ENCODE results near the gene LGALS12. TPM values are rescaled to one million over a fixed set of nuclear protein-coding genes. Genes with fewer than 3 reads are reported as not detected.
A peak's percentile ranks its signal among the peaks of the same experiment; 100 is the strongest.

LGALS12 gene
- total RNA-seq, 2 donors from 2014 or later: 0.78 to 11.2 TPM

GRCh38 chr11:63476618-63477017 is 29.3 kb upstream of the LGALS12 start:
- no peak for DNase-seq
- H3K4me3 ChIP-seq: no peak overlapping the region
- intact Hi-C loops (cut with DNase I): loop anchor here (10.0 kb wide), 1 partner anchor 158 kb away; no protein-coding TSS in a partner anchor

GRCh38 chr11:63478896-63479295 is 27.0 kb upstream of the LGALS12 start:
- TF ChIP-seq POLR2A (IDR thresholded peaks at IDR 0.05) (no peak), CTCF (IDR thresholded peaks at IDR 0.05) (peak; percentile 80 to 97 (median 96))
- WGBS, 2 donors: 8 to 13% methylated on average over 5 of the region's 5 CpGs
- intact Hi-C loops (cut with DNase I): loop anchor here (10.0 kb wide), 1 partner anchor 156 kb away; no protein-coding TSS in a partner anchor
- Histone ChIP-seq H3K36me3 (replicated peaks in 1 of 2; ENCODE audit: insufficient read depth in 1 of 2, low read depth in 2 of 2) (no peaks in the 10 kb centered on the region), H3K4me3 (no peak overlapping the region), H3K9me3 (no peaks in the 10 kb centered on the region), H3K4me1 (peaks cover 24% of the 10 kb centered on the region), H3K27ac (no peak overlapping the region), H3K27me3 (no peaks in the 10 kb centered on the region)
- DNase-seq (peak; percentile 60 to 72 (median 64)), ATAC-seq (peak; percentile 88)

More at GRCh38 chr11:63476618-63477017, 29.3 kb upstream of the LGALS12 start:
- no peak for ATAC-seq
- Histone ChIP-seq H3K4me1 (peaks cover 24% of the 10 kb centered on the region), H3K36me3 (replicated peaks in 1 of 2; ENCODE audit: insufficient read depth in 1 of 2, low read depth in 2 of 2) (no peaks in the 10 kb centered on the region), H3K27me3 (no peaks in the 10 kb centered on the region), H3K27ac (no peak overlapping the region), H3K9me3 (no peaks in the 10 kb centered on the region)
- no peak for TF ChIP-seq POLR2A (IDR thresholded peaks at IDR 0.05)
- TF ChIP-seq CTCF (IDR thresholded peaks at IDR 0.05): no peak

- Histone ChIP-seq H3K27ac (no peak overlapping the region), H3K36me3 (replicated peaks in 1 of 2; ENCODE audit: insufficient read depth in 1 of 2, low read depth in 2 of 2) (no peaks in the 10 kb centered on the region), H3K9me3 (no peaks in the 10 kb centered on the region), H3K4me3 (no peak overlapping the region), H3K4me1 (peaks cover 24% of the 10 kb centered on the region), H3K27me3 (no peaks in the 10 kb centered on the region)
- TF ChIP-seq POLR2A (IDR thresholded peaks at IDR 0.05) (no peak), CTCF (IDR thresholded peaks at IDR 0.05) (no peak)
- DNase-seq (no peak), ATAC-seq (no peak)
- WGBS, 2 donors: 68 to 82% methylated on average over 6 of the region's 6 CpGs
- intact Hi-C loops (cut with DNase I): no loop called here
Measured at GRCh38 chr11:63480039-63480438, 25.8 kb upstream of the LGALS12 start.

GRCh38 chr11:63485777-63486176 is 20.1 kb upstream of the LGALS12 start:
- DNase-seq (no peak), ATAC-seq (no peak)
- Histone ChIP-seq H3K27ac (no peak overlapping the region), H3K4me3 (no peak overlapping the region), H3K4me1 (peaks cover 23% of the 10 kb centered on the region), H3K27me3 (no peaks in the 10 kb centered on the region), H3K9me3 (no peaks in the 10 kb centered on the region), H3K36me3 (replicated peaks in 1 of 2; ENCODE audit: insufficient read depth in 1 of 2, low read depth in 2 of 2) (no peaks in the 10 kb centered on the region)
- TF ChIP-seq CTCF (IDR thresholded peaks at IDR 0.05) (no peak), POLR2A (IDR thresholded peaks at IDR 0.05) (no peak)
- WGBS, 2 donors: 94% methylated on average over 3 of the region's 3 CpGs
- intact Hi-C loops (cut with DNase I): no loop called here

- intact Hi-C loops (cut with DNase I): no loop called here
- no peak for DNase-seq
- Histone ChIP-seq H3K27me3 (no peaks in the 10 kb centered on the region), H3K27ac (peak overlapping the region; percentile 20 to 89 (median 75)), H3K4me3 (no peak overlapping the region), H3K36me3 (replicated peaks in 1 of 2; ENCODE audit: insufficient read depth in 1 of 2, low read depth in 2 of 2) (no peaks in the 10 kb centered on the region), H3K9me3 (no peaks in the 10 kb centered on the region), H3K4me1 (peaks cover 39% of the 10 kb centered on the region)
- TF ChIP-seq CTCF (IDR thresholded peaks at IDR 0.05) (no peak), POLR2A (IDR thresholded peaks at IDR 0.05) (no peak)
- ATAC-seq: no peak
- 36 to 40% methylated on average over 1 of the region's 1 CpG for WGBS, 2 donors
Measured at GRCh38 chr11:63488789-63489188, 17.1 kb upstream of the LGALS12 start.
